H9 (cell line): ENCODE results near the gene COL23A1. TPM values are rescaled to one million over a fixed set of nuclear protein-coding genes. Genes with fewer than 3 reads are reported as not detected.

Experiments used
- DNase-seq: peaks from one replicate; pipeline ENCODE4 v3.0.0-alpha.2; 2017
- H2AFZ ChIP-seq: one replicate; pipeline ENCODE4 v1.6.1; 2013; ENCODE audit warnings: mild to moderate bottlenecking, low read length, control low read depth, moderate library complexity
- H2AK5ac ChIP-seq: 2 replicates; pipeline ENCODE4 v1.6.1; 2013; ENCODE audit warnings: low read length, control low read depth, mixed read lengths; ENCODE audit not compliant: insufficient read length
- H2BK120ac ChIP-seq: one replicate; pipeline ENCODE4 v1.6.1; 2013; ENCODE audit warnings: low read depth, mild to moderate bottlenecking, low read length, control low read depth, inconsistent platforms; ENCODE audit not compliant: poor library complexity, severe bottlenecking
- H2BK12ac ChIP-seq: 2 replicates; pipeline ENCODE4 v1.6.1; 2013; ENCODE audit warnings: low read length, control low read depth, mixed read lengths, low read depth; ENCODE audit not compliant: insufficient read length
- H2BK15ac ChIP-seq: 2 replicates; pipeline ENCODE4 v1.6.1; 2013; ENCODE audit warnings: low read depth, low read length, control low read depth
- H2BK20ac ChIP-seq: one replicate; pipeline ENCODE4 v1.6.1; 2013; ENCODE audit warnings: low read depth, mild to moderate bottlenecking, low read length, control low read depth, inconsistent platforms; ENCODE audit not compliant: poor library complexity, severe bottlenecking
- H2BK5ac ChIP-seq: 2 replicates; pipeline ENCODE4 v1.6.1; 2013; ENCODE audit warnings: low read length, control low read depth, mixed read lengths; ENCODE audit not compliant: insufficient read length
- H3K14ac ChIP-seq: 2 replicates; pipeline ENCODE4 v1.6.1; 2013; ENCODE audit warnings: low read length, control low read depth; ENCODE audit not compliant: insufficient read depth
- H3K18ac ChIP-seq: 2 replicates; pipeline ENCODE4 v1.6.1; 2013; ENCODE audit warnings: low read depth, mild to moderate bottlenecking, mixed read lengths, low read length, control low read depth; ENCODE audit not compliant: insufficient read length
- H3K23ac ChIP-seq: 2 replicates; pipeline ENCODE4 v1.6.1; 2013; ENCODE audit warnings: low read length, control low read depth, mixed read lengths, low read depth; ENCODE audit not compliant: insufficient read length
- H3K23me2 ChIP-seq: 2 replicates; pipeline ENCODE4 v1.6.1; 2013; ENCODE audit warnings: low read depth, mild to moderate bottlenecking, mixed read lengths, low read length, control low read depth; ENCODE audit not compliant: insufficient read length, poor library complexity, severe bottlenecking
- H3K27ac ChIP-seq: 2 replicates; pipeline ENCODE4 v1.5.1; 2013; ENCODE audit warnings: low read length, control low read depth, mixed read lengths, low read depth; ENCODE audit not compliant: insufficient read length
- H3K27me3 ChIP-seq: 2 replicates; pipeline ENCODE4 v1.6.1; 2013; ENCODE audit warnings: low read length, control low read depth, inconsistent platforms; ENCODE audit not compliant: insufficient read depth
- H3K4ac ChIP-seq: 2 replicates; pipeline ENCODE4 v1.6.1; 2013; ENCODE audit warnings: low read depth, mild to moderate bottlenecking, control low read depth, inconsistent platforms, low read length, moderate library complexity
- H3K4me1 ChIP-seq: 2 replicates; pipeline ENCODE4 v1.6.1; 2013; ENCODE audit warnings: low read length, control low read depth, inconsistent platforms; ENCODE audit not compliant: insufficient read depth
- H3K4me2 ChIP-seq: 2 replicates; pipeline ENCODE4 v1.6.1; 2013; ENCODE audit warnings: low read length, control low read depth, mixed read lengths; ENCODE audit not compliant: insufficient read length, insufficient read depth
- H3K56ac ChIP-seq: 2 replicates; pipeline ENCODE4 v1.6.1; 2013; ENCODE audit warnings: low read depth, mild to moderate bottlenecking, mixed read lengths, low read length, control low read depth; ENCODE audit not compliant: insufficient read length
- H3K79me1 ChIP-seq: 2 replicates; pipeline ENCODE4 v1.6.1; 2013; ENCODE audit warnings: low read depth, mild to moderate bottlenecking, moderate library complexity, low read length, control low read depth, inconsistent platforms; ENCODE audit not compliant: insufficient read depth, poor library complexity, severe bottlenecking
- H3K79me2 ChIP-seq: 2 replicates; pipeline ENCODE4 v1.6.1; 2013; ENCODE audit warnings: low read length, control low read depth, inconsistent platforms; ENCODE audit not compliant: insufficient read depth
- H3K9ac ChIP-seq: 2 replicates; pipeline ENCODE4 v1.6.1; 2013; ENCODE audit warnings: low read length, control low read depth, mixed read lengths; ENCODE audit not compliant: insufficient read length; ENCODE audit errors: extremely low read depth
- H3K9me3 ChIP-seq: one replicate; pipeline ENCODE4 v1.6.1; 2013; ENCODE audit warnings: low read depth, low read length, inconsistent platforms; ENCODE audit not compliant: control insufficient read depth
- H3T11ph ChIP-seq: one replicate; pipeline ENCODE4 v1.6.1; 2013; ENCODE audit warnings: mild to moderate bottlenecking, low read length, control low read depth, inconsistent platforms
- H4K20me1 ChIP-seq: one replicate; pipeline ENCODE4 v1.6.1; 2013; ENCODE audit not compliant: control insufficient read depth, insufficient read length, insufficient read depth
- H4K5ac ChIP-seq: 2 replicates; pipeline ENCODE4 v1.6.1; 2013; ENCODE audit warnings: low read depth, mild to moderate bottlenecking, mixed read lengths, low read length, control low read depth; ENCODE audit not compliant: insufficient read length
- H4K8ac ChIP-seq: replicated peaks from 2 replicates; pipeline ENCODE4 v1.6.1; 2013; ENCODE audit warnings: low read length, control low read depth, mixed read lengths, low read depth; ENCODE audit not compliant: insufficient read length
- H4K91ac ChIP-seq: 2 replicates; pipeline ENCODE4 v1.6.1; 2013; ENCODE audit warnings: low read depth, mild to moderate bottlenecking, moderate library complexity, mixed read lengths, low read length, control low read depth; ENCODE audit not compliant: insufficient read length
- H3K27ac Mint-ChIP-seq, 3 experiments: 2 replicates in 2 of 3; 3 replicates in 1 of 3; pipeline ENCODE4 v1.8.0; 2020 to 2021; ENCODE audit warnings: mixed read lengths in 3 of 3, mild to moderate bottlenecking in 1 of 3, moderate library complexity in 1 of 3
- H3K27me3 Mint-ChIP-seq: 2 replicates; pipeline ENCODE4 v1.8.0; 2021; ENCODE audit warnings: low read depth, mild to moderate bottlenecking, moderate library complexity, mixed read lengths
- H3K36me3 Mint-ChIP-seq, 3 experiments: 2 replicates in 2 of 3; 3 replicates in 1 of 3; pipeline ENCODE4 v1.8.0; 2020 to 2021; ENCODE audit warnings: low read depth in 3 of 3, mixed read lengths in 3 of 3; ENCODE audit not compliant: insufficient read depth in 1 of 3
- H3K4me1 Mint-ChIP-seq, 2 experiments: 2 replicates each; pipeline ENCODE4 v1.8.0; 2020; ENCODE audit warnings: mixed read lengths in 2 of 2
- H3K4me3 Mint-ChIP-seq, 2 experiments: 2 replicates in 1 of 2; 3 replicates in 1 of 2; pipeline ENCODE4 v1.8.0; 2020 to 2021; ENCODE audit warnings: mild to moderate bottlenecking in 2 of 2, mixed read lengths in 2 of 2, moderate library complexity in 1 of 2
- H3K9me3 Mint-ChIP-seq, 2 experiments: 2 replicates in 1 of 2; 3 replicates in 1 of 2; pipeline ENCODE4 v1.8.0; 2020; ENCODE audit warnings: mild to moderate bottlenecking in 2 of 2, mixed read lengths in 2 of 2, moderate library complexity in 1 of 2
- CTCF ChIP-seq: fragments of 200-600 bp; sonication (generic); conservative IDR thresholded peaks from 3 replicates; pipeline ENCODE4 v1.8.0; 2021; ENCODE audit warnings: antibody characterized with exemption, mild to moderate bottlenecking
- WGBS: extraction: QIAGEN DNeasy Blood & Tissue Kit; methylation state at CpG from one replicate; pipeline ENCODE4 v1.1.7; 2013; ENCODE audit warnings: missing lambda C conversion rate, low lambda C conversion rate, mixed read lengths; ENCODE audit not compliant: insufficient read length; ENCODE audit errors: extremely low coverage; 5-methylcytosine and 5-hydroxymethylcytosine counted together
- total RNA-seq: library from RNA; stranded (reverse); gene quantifications from 2 replicates; pipeline ENCODE4 v1.2.1, GENCODE V29; 2021

COL23A1 gene
- total RNA-seq, 1 experiment from 2014 or later = 2.6 TPM

- Histone ChIP-seq H3K23me2 (no peaks in the 10 kb centered on the region), H4K91ac (no peak overlapping the region), H2BK12ac (no peak overlapping the region), H3K4me2 (no peak overlapping the region), H3K9me3 (no peaks in the 10 kb centered on the region), H4K8ac (no peak overlapping the region), H2BK5ac (no peak overlapping the region), H3K18ac (no peak overlapping the region), H3K79me2 (no peaks in the 10 kb centered on the region), H2BK20ac (no peak overlapping the region), H3K27me3 (no peaks in the 10 kb centered on the region), H2BK15ac (no peak overlapping the region), H3K9ac (no peak overlapping the region), H3K79me1 (no peaks in the 10 kb centered on the region), H3K4me1 (no peaks in the 10 kb centered on the region; the same call in 1 of the 2 replicates), H3K14ac (no peak overlapping the region), H4K20me1 (no peaks in the 10 kb centered on the region), H2AFZ (no peak overlapping the region), H3K23ac (no peak overlapping the region), H3K4ac (no peak overlapping the region), H2BK120ac (no peak overlapping the region), H2AK5ac (no peak overlapping the region), H3K56ac (no peak overlapping the region), H3T11ph (no peak overlapping the region), H3K27ac (no peak overlapping the region), H4K5ac (no peak overlapping the region)
- peak overlapping the region in 2 of 3 experiments; percentile 32 to 58; a peak in 3 of 7 replicates for H3K27ac Mint-ChIP-seq
- no peak for TF ChIP-seq CTCF
- no peak for DNase-seq
- peaks cover 5% of the 10 kb centered on the region for H3K27me3 Mint-ChIP-seq
- WGBS = no CpG with 5 or more reads among the region's 6 CpGs
- H3K4me3 Mint-ChIP-seq = no peak overlapping the region
- no peaks in the 10 kb centered on the region for H3K36me3 Mint-ChIP-seq
- H3K9me3 Mint-ChIP-seq = no peaks in the 10 kb centered on the region
- peaks cover 21 to 31% of the 10 kb centered on the region in 2 experiments for H3K4me1 Mint-ChIP-seq
Observed at GRCh38 chr5:178325311-178325678, 264.9 kb downstream of the COL23A1 start.
